HG03108 (cell line): ENCODE results near the gene ERI2.
A peak's percentile ranks its signal among the peaks of the same experiment; 100 is the strongest.

Experiments
- ATAC-seq: cut with Tn5 transposase; IDR thresholded peaks from one replicate; pipeline ENCODE4 v1.9.1; 2021; ENCODE audit warnings: moderate library complexity; ENCODE audit not compliant: unreplicated experiment

Gene ERI2

GRCh38 chr16:20821682-20822081 lies 15.4 kb upstream of the ERI2 start:
- ATAC-seq, result no peak

DNA sequence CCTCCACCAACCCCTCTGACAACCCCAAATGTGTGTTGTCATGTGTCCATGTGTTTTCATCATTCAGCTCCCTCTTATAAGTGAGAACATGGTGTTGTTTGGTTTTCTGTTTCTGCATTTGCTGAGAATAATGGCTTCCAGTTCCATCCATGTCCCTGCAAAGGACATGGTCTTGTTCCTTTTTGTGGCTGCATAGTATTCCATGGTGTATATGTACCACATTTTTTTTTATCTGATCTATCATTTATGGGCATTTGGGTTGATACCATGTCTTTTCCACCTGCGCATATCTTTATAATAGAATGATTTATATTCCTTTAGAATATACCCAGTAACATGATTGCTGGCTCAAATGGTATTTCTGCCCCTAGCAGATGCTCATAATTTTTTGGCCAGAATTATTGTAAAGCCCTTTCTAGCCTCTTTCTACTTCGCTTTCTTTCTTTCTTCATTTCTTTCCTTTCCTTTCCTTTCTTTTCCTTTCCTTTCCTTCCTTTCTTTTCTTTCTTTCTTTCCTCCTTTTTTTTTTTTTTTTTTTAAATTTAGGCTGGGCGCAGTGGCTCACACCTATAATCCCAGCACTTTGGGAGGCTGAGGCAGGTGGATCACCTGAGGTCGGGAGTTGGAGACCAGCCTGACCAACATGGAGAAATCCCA lies 12.8 kb upstream of the ERI2 start:
- ATAC-seq, result no peak

DNA sequence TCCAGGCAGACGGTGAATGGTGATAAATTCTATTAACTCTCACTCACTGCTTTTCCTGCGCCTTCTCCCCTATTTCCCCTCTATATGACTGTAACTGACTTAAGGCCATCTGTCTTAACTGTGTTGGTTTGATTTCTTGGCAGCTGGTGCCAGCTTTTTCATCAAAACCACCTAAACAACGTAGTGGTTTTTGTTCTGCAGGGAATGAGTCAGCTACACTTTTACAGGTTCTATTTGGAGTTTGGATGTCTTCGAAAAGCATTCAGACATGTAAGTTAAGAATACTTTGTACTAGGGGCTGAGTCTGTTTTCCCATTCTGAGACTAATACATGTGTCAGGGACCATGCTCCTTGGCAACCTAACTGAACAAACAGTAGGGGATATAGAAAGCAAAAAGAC lies 8.5 kb upstream of the ERI2 start:
- ATAC-seq, result no peak

- no peak for ATAC-seq
These were observed 6.2 kb upstream of the ERI2 start for GRCh38 chr16:20812510-20812909.

DNA sequence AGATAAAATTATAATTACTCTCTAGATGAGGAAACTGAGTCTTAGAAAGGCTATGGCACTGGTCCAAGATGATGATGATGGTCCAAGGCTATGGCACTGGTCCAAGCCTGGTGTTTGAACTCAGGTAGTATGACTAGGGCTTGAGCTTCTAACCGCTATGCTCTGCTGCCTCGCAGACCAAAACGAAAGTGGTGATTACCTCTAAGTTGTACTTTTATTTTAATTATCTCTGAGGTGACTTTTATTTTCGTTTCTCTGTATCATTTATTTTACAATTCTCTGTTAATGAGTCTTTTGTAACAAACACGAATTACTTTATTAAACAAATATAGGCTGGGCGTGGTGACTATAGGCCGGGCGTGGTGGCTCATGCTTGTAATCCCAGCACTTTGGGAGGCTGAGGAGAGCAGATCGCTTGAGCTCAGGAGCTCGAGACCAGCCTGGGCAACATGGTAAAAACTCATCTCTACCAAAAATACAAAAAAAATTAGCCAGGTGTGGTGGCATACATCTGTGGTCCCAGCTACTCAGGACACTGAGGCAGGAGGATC lies 5.7 kb upstream of the ERI2 start:
- ATAC-seq, result no peak

GRCh38 chr16:20807862-20808261 lies 1.6 kb upstream of the ERI2 start:
- ATAC-seq, result no peak

- ATAC-seq, result peak; percentile 27
These were observed 546 bp downstream of the ERI2 start for GRCh38 chr16:20805684-20806167.

DNA sequence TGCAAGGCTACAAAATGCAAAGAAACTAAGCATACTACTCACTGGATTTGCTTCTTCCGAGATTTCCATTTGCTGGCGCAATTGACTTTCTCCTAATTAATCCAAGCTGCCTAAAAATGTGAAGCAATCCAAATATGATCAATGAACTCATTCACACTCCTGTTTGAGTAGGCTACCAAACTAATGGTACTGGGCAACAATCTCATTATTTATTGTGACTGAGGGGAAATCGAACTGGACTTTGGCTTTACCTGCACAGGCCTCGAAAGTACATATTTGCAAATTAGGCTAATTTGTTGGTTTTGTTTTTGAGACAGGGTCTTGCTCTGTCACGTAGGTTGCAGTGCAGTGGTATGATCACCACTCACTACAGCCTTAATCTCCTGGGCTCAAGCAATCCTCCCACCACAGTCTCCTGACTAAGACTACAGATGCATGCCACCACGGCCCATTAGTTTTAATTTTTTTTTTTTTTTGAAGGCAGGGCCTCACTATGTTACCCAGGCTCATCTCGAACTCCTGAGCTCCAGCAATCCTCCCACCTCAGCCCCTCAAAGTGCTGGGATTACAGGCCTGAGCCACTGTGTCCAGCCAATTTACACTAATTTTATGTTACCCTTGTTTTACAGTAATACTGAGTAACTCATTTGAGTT lies 2.6 kb downstream of the ERI2 start:
- ATAC-seq, result no peak

- no peak for ATAC-seq
These were observed 3.1 kb downstream of the ERI2 start for GRCh38 chr16:20803192-20803560.

GRCh38 chr16:20801278-20801677 lies 5.0 kb downstream of the ERI2 start:
- ATAC-seq, result no peak

GRCh38 chr16:20799599-20799998 lies 6.7 kb downstream of the ERI2 start:
- no peak for ATAC-seq

- no peak for ATAC-seq
These were observed 7.9 kb downstream of the ERI2 start for GRCh38 chr16:20798364-20798763.

GRCh38 chr16:20791923-20792612 lies 14.2 kb downstream of the ERI2 start:
- no peak for ATAC-seq

- ATAC-seq, result no peak
These were observed 17.1 kb downstream of the ERI2 start for GRCh38 chr16:20789130-20789529.

- no peak for ATAC-seq
These were observed 22.1 kb downstream of the ERI2 start for GRCh38 chr16:20784204-20784603.

GRCh38 chr16:20782470-20782869 lies 23.8 kb downstream of the ERI2 start:
- no peak for ATAC-seq

DNA sequence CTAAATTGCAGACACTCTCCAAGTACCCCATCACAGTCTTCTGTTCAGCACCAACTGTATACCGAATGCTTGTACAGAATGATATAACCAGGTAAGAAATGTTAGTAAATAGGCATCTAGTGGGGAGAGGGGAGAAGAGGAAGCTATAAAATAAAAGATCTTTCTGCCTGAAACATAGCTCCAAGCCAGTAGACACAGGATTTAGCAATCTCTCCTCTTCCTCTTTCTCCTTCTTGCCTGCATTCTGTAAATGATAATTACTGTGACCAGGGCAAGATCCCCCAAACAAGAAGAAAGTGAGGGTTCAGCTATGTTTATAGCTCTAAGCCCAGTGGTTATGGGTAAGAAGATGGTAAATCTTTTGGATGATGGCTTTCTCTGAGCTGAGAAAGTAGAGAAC lies 24.6 kb downstream of the ERI2 start:
- ATAC-seq, result no peak

GRCh38 chr16:20774703-20775362 lies 31.4 kb downstream of the ERI2 start:
- no peak for ATAC-seq

DNA sequence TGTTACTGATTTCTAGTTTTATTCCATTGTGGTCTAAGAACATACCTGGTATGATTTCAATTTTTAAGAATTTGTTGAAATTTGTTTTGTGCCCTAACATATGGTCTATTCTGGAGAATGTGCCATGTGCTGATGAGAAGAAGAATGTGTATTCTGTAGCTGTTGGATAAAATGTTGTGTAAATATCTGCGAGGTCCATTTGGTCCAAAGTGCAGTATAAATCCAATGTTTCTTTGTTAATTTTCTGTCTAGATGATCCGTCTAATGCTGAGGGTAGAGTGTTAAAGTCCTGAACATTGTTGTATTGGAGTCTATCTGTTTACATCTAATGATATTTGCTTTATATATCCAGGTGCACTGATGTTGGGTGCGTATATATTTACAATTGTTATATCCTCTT lies 32.6 kb downstream of the ERI2 start:
- ATAC-seq, result no peak

DNA sequence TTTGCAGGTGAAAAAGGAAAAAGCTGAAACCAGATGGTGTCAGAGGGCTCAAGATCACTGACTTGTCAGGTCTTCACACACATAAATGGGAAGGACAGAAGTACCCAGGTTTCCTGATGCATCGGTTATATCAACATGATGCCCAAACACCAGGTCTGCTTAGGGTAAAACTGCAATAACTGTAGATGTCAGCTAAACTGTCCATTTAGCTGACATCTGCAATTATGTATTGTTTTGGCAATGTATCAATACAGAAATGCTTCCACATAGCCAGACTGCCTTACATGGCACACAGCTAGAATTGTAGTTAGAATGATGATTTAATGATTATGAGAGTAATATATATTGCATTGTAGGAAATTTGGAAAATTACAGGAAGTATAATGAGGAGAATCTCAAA lies 37.5 kb downstream of the ERI2 start:
- no peak for ATAC-seq

DNA sequence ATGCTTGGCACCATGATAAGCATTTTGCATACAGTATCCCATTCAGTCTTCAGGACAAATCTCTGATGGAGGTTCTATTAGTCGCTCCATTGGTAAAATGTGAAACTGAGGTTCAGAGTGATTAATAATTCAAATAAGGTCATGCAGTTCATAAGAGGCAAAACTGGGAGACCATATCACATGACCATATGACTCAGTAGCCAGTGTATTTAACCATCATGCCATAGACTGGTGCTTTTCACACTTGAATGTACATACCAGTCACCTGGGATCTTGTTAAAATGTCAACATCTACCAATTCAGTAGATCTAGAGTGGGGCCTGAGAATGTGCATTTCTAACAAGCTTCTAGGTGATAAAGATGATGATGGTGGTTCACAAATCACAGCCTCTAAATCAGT lies 38.2 kb downstream of the ERI2 start:
- ATAC-seq, result no peak
